Smooth muscle cell (in vitro differentiated cells): ENCODE data around the gene AHRR. TPM values are rescaled to one million over a fixed set of nuclear protein-coding genes. Genes with fewer than 3 reads are reported as not detected.

ENCODE experiments used
- DNase-seq: peaks from one replicate; lab custom pipeline; 2025; ENCODE audit not compliant: unreplicated experiment; lab: John Stamatoyannopoulos, UW
- H2AFZ ChIP-seq: fragments of 200-600 bp; sonication (generic); 2 replicates; pipeline ENCODE4 v1.6.0; 2016; ENCODE audit warnings: antibody characterized with exemption, low read depth, mild to moderate bottlenecking
- H3F3A ChIP-seq: fragments of 200-600 bp; sonication (generic); 2 replicates; pipeline ENCODE4 v1.6.0; 2017; ENCODE audit warnings: antibody characterized with exemption, low read depth
- H3K27ac ChIP-seq: fragments of 200-600 bp; sonication (generic); 2 replicates; pipeline ENCODE4 v1.5.1; 2016; ENCODE audit warnings: low read depth, mild to moderate bottlenecking
- H3K27me3 ChIP-seq: fragments of 200-600 bp; sonication (generic); 2 replicates; pipeline ENCODE4 v1.6.1; 2016; ENCODE audit warnings: low read depth, mild to moderate bottlenecking
- H3K36me3 ChIP-seq: fragments of 200-600 bp; sonication (generic); 2 replicates; pipeline ENCODE4 v1.5.1; 2016; ENCODE audit warnings: low read depth
- H3K4me1 ChIP-seq: fragments of 200-600 bp; sonication (generic); 2 replicates; pipeline ENCODE4 v1.5.1; 2016; ENCODE audit warnings: low read depth
- H3K4me2 ChIP-seq: fragments of 200-600 bp; sonication (generic); 2 replicates; pipeline ENCODE4 v1.6.0; 2016; ENCODE audit warnings: mild to moderate bottlenecking
- H3K4me3 ChIP-seq: fragments of 200-600 bp; sonication (generic); 2 replicates; pipeline ENCODE4 v1.5.1; 2016; ENCODE audit warnings: mild to moderate bottlenecking
- H3K79me2 ChIP-seq: fragments of 200-600 bp; sonication (generic); 2 replicates; pipeline ENCODE4 v1.6.0; 2016; ENCODE audit warnings: low read depth, mild to moderate bottlenecking
- H3K9ac ChIP-seq: fragments of 200-600 bp; sonication (generic); 2 replicates; pipeline ENCODE4 v1.6.0; 2016; ENCODE audit warnings: low read depth
- H3K9me3 ChIP-seq: fragments of 200-600 bp; sonication (generic); replicated peaks from 2 replicates; pipeline ENCODE4 v1.5.1; 2016; ENCODE audit warnings: low read depth
- H4K20me1 ChIP-seq: fragments of 200-600 bp; sonication (generic); 2 replicates; pipeline ENCODE4 v1.6.0; 2016; ENCODE audit warnings: low read depth
- WGBS: methylation state at CpG from one replicate; pipeline ENCODE4 v1.1.7; 2016; ENCODE audit warnings: low lambda C conversion rate; 5-methylcytosine and 5-hydroxymethylcytosine counted together
- polyA plus RNA-seq: library from polyadenylated mRNA; unstranded; fragments of >200 nt; fragmentation: Nextera tagmentation; extraction: Ambion mirVana; gene quantifications from 2 replicates; pipeline ENCODE4 v1.2.1, GENCODE V29; 2016
- total RNA-seq: library from RNA; depleted of rRNA; stranded (reverse); fragments of >200 nt; gene quantifications from 2 replicates; pipeline ENCODE4 v1.2.3, GENCODE V29; 2014
- TF ChIP-seq, protein P1 (sequence below): fragments of 200-600 bp; sonication (generic); IDR thresholded peaks from 2 replicates; pipeline ENCODE4 v1.5.1; 2017; ENCODE audit warnings: borderline replicate concordance, mild to moderate bottlenecking, antibody characterized with exemption; ENCODE audit not compliant: insufficient read depth, poor library complexity, severe bottlenecking

Gene AHRR
- total and polyA plus RNA-seq, 2 experiments from 2014 or later = 14.4 to 18.2 TPM

- Histone ChIP-seq H2AFZ (no peak overlapping the region), H4K20me1 (peaks cover 81% of the 10 kb centered on the region), H3K27ac (no peak overlapping the region)
These were observed 16.1 kb downstream of the AHRR start for GRCh38 chr5:337563-338130.

DNA sequence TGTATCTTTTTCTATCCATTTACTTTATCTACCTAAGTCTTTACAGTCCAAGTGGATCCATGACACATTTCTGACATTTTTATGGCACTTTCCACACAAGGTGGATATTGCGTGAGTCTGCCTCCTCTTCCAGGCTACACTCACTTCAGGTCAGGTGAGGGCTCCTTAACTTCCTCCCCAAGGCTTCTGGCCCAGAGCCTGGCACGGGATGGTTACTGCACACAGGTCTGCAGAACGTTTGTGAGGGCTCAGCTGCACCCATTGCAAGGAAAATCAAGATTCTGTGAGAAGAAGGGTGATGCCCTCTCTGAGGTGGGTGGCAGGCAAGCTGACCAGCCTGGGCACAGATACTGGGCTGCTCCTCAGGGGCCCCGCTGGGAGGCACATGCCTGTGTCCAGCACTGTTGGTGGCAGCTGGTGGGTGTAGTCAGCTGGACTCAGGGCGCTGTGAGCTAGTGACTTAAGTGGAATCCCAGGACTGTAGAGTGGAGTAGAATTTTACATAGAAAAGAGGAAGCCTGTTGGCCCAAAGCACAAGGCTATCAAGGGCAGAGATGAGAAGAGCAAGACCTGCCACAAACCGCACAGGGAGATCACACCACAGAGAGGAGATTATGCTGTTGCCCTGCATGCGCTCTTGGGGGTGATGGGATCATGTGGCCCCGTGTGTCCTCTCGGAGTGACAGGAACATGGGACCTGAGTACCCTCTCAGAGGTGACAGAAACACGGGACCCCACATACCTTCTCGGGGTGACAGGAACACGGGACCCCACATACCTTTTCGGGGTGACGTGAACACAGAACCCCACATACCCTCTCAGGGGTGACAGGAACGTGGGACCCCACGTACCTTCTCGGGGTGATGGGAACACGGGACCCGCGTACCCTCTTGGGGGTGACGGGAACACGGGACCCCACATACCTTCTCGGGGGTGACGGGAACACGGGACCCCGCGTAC is 21.3 kb downstream of the AHRR start:
- Histone ChIP-seq H3K9me3 (no peaks in the 10 kb centered on the region), H4K20me1 (peaks cover 34% of the 10 kb centered on the region), H3K4me1 (no peaks in the 10 kb centered on the region), H3K4me3 (no peak overlapping the region), H3K27ac (no peak overlapping the region), H3K79me2 (peaks cover 43% of the 10 kb centered on the region), H2AFZ (no peak overlapping the region), H3K9ac (no peak overlapping the region), H3F3A (no peaks in the 10 kb centered on the region), H3K36me3 (no peaks in the 10 kb centered on the region), H3K4me2 (peak overlapping the region; percentile 17), H3K27me3 (no peaks in the 10 kb centered on the region)
- 94% methylated on average over 27 of the region's 27 CpGs for WGBS
- TF ChIP-seq, protein P1, sequence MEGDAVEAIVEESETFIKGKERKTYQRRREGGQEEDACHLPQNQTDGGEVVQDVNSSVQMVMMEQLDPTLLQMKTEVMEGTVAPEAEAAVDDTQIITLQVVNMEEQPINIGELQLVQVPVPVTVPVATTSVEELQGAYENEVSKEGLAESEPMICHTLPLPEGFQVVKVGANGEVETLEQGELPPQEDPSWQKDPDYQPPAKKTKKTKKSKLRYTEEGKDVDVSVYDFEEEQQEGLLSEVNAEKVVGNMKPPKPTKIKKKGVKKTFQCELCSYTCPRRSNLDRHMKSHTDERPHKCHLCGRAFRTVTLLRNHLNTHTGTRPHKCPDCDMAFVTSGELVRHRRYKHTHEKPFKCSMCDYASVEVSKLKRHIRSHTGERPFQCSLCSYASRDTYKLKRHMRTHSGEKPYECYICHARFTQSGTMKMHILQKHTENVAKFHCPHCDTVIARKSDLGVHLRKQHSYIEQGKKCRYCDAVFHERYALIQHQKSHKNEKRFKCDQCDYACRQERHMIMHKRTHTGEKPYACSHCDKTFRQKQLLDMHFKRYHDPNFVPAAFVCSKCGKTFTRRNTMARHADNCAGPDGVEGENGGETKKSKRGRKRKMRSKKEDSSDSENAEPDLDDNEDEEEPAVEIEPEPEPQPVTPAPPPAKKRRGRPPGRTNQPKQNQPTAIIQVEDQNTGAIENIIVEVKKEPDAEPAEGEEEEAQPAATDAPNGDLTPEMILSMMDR = no peak
- no peak for DNase-seq

More at GRCh38 chr5:337563-338130, 16.1 kb downstream of the AHRR start:
- TF ChIP-seq, protein P1 = peak; percentile 45
- H3K4me2 ChIP-seq = no peak overlapping the region
- no peaks in the 10 kb centered on the region for H3F3A ChIP-seq
- no peaks in the 10 kb centered on the region for H3K9me3 ChIP-seq
- H3K36me3 ChIP-seq = no peaks in the 10 kb centered on the region
- no peaks in the 10 kb centered on the region for H3K4me1 ChIP-seq
- no peaks in the 10 kb centered on the region for H3K27me3 ChIP-seq
- H3K79me2 ChIP-seq = peaks cover 75% of the 10 kb centered on the region
- H3K4me3 ChIP-seq = no peak overlapping the region
- no peak for DNase-seq
- 66% methylated on average over 12 of the region's 12 CpGs for whole genome bisulfite sequencing
- H3K9ac ChIP-seq = no peak overlapping the region

DNA sequence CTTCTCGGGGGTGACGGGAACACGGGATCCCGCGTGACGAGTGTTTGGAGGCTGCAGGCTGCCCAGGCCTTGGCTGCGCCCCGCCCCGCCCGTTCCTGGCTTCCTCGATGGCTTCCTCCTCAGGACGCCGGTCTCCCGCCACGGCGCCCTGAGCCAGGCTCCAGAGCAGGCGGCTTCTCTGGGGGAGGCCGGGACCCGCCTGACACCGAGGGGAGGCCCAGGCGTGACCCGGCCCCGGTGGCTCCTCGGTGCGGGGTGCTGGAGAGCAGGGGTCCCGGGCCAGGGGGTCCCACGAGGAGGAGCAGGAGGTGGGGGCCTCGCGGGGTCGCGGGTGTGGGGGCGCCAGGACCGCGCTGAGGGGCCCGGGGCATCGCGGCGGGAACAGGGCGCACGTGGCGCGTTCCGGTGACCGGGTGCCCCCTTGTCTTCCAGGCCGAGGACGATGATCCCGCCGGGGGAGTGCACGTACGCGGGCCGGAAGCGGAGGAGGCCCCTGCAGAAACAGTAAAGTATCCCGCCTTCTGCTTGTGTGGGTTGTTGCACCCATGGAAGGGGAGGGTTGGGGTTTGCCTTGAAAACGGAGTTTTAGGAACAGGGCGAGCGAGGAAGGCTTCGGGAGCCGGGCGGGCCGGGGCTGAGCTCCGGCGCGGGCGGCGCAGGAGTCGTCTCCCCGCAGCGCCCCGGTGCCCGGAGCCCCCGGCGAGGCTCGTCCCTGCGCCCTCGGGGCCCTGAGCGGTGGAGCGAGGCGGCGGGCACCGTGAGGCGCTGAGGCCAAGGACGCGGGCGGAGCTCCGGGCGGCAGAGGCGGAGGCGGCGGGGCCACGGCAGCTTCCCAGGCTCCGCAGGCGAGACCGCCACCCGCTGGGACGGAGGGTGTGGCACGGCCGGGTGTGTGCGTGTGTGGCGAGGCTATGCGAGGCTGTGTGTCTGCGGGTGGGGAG is 22.2 kb downstream of the AHRR start:
- WGBS = 45% methylated on average over 32 of the region's 102 CpGs
- no peaks in the 10 kb centered on the region for H3F3A ChIP-seq
- TF ChIP-seq, protein P1 = no peak
- H3K9ac ChIP-seq = no peak overlapping the region
- H3K27me3 ChIP-seq = no peaks in the 10 kb centered on the region
- DNase-seq = no peak
- no peaks in the 10 kb centered on the region for H3K36me3 ChIP-seq
- H3K4me3 ChIP-seq = peak overlapping the region; percentile 53
- no peaks in the 10 kb centered on the region for H3K4me1 ChIP-seq
- H4K20me1 ChIP-seq = peaks cover 31% of the 10 kb centered on the region
- H3K9me3 ChIP-seq = no peaks in the 10 kb centered on the region
- peaks cover 40% of the 10 kb centered on the region for H3K79me2 ChIP-seq
- H3K27ac ChIP-seq = no peak overlapping the region
- H2AFZ ChIP-seq = no peak overlapping the region
- H3K4me2 ChIP-seq = peak overlapping the region; percentile 90
